NCI-H345 treated with DMSO at 0.1 percent for 48 hours (cell line): Measurements from ENCODE around the gene SIGMAR1.
A peak's percentile ranks its signal among the peaks of the same experiment; 100 is the strongest.

Experiments
- DNase-seq: peaks from one replicate; lab custom pipeline; 2025; ENCODE audit not compliant: unreplicated experiment; lab: John Stamatoyannopoulos, UW

The SIGMAR1 gene

GRCh38 chr9:34606190-34606589 is 31.4 kb downstream of the SIGMAR1 start:
- DNase-seq: no peak

DNA sequence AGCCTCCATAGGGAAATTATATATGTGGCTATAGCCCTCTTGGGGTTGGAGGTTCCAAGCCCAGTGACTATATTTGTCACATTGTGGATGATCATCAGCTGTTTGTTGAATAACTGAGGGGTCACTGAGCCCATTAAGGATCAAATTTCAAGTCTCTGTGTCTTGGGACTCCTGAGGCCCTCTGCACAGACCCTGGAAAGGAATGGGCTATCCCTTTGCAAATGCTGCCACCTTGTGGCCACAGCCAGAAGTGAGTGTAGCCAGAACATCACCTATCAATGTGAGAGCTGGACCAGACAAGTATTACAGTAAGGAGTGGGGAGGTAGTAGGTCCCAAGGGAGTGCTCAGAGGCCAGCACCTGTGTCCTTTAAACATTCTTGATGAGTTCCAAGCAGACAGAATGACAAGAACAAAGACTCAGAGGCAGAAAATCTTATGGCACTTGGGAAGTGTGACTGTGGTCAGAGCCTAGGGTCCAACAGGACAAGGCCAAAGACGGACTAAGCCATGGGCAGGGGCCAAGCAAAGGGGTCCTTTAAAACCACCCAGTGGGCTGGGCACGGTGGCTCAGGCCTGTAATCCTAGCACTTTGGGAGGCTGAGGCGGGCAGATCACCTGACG is 33.9 kb downstream of the SIGMAR1 start:
- DNase-seq: peak; percentile 45

GRCh38 chr9:34601937-34602573 is 35.5 kb downstream of the SIGMAR1 start:
- DNase-seq: no peak

GRCh38 chr9:34600908-34601307 is 36.7 kb downstream of the SIGMAR1 start:
- no peak for DNase-seq

DNA sequence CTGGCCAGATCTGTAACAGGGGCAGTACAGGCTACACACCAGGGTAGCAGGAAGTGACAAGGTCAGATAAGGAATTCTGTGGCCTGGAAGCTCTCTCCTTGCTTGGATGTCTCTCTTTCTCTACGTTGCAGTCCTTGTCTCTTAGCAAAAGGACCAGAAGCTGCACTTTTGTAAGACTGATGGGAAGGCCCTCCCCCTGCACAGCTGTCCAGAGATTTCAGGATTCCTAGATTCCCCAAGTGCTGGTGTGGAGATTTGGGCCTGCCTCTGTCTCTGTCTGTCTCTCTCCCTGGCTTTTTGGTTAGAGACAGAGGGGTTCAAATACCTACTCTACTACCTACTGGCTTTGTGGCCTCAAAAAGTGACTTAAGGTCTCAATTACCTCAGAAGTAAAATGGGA is 38.0 kb downstream of the SIGMAR1 start:
- DNase-seq: no peak

DNA sequence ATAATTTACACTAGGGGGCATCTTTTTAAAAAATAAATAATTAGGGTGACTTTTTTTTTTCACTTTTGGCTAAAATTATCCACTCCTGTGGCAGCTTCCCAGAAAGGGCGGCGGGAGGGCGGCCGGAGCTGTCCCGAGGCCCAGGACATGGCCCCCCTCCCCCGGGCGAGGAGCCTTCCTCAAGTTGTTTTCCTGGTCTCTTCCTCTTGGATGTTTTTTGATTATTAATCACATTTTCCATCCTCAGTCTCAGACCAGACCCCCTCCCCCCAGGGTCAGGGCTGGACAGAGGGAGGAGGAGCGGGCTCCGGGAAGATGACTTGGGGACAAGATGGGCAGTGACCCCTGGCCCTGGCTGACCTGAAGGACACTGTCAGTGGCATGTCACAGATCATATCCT is 43.4 kb downstream of the SIGMAR1 start:
- DNase-seq: no peak

DNA sequence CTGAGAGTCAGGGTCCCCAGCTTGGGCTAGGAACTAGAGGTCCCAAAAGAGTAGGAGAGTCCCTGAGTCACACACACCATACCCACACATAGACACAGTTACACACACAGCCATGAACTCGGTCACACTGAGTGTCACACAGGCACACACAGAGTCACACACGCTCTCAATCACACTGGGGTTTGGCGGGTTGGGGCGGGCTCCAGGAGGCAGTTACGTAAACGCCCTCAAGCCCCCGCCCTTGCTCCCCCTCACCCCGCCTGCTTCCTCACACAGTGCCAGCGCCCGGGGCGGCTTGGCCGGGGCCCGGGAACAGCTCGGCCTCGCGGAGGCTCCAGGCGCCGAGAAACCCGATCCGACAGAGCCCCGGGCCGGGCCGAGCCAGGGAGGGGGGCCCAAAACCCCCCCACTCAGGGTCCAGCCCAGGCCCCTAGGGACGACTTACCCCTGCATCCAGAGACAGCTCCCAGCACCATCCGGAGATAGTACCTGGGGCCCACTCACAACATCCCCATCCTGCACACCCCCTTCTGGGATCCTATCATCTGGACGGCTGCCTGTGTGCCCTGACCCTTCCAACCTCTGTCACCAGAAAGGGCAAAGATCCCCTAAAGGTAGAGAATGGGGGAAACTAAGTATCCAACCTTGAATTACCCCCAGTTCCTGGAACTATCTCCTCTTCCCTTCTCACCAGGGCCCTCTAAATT is 44.5 kb downstream of the SIGMAR1 start:
- no peak for DNase-seq

DNA sequence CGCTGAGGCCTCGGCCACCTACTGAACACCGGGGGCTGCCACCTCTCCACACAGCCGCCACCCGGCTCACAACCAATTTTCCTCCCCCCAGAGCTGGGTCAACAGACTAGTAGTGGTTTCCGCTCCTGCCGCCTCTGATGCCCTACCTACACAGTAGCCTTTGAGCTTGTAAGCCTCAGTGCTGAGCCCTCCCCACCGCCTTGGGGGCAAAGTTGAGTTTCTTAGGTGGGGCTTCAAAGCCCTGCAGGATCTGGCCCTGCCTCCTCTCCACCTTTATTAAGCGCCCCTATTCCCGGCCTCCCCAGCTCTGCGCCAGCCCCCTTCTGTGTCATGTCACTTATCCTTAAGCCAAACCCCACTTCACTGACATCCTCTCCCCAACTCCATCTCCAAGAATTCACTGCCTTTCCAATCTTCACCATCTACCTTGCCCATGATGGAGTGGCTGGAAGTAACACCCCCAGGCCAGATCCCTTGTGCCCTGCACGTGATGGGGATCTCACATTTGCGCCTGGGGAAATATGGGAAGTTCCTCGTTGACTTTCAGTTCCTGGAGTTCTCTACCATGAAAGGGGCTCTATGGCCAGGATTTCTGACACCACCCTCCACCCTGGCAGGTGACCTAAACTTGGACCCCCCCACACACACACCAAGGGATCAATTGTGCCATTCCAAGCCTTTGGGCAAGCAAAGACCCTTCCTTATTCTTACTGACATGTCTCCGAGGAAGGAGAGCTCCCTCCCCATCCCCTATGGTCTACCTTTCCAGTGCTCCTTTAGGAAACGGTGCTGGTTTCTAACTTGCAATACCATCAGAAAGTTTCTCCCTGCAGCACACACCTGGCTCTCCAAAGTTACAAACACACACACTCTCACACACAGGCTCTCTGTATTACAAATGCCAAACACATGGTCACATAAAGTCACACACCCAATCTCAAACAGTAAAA is 45.4 kb downstream of the SIGMAR1 start:
- no peak for DNase-seq

- DNase-seq: peak; percentile 51
Observed at GRCh38 chr9:34591248-34591916, 46.2 kb downstream of the SIGMAR1 start.

DNA sequence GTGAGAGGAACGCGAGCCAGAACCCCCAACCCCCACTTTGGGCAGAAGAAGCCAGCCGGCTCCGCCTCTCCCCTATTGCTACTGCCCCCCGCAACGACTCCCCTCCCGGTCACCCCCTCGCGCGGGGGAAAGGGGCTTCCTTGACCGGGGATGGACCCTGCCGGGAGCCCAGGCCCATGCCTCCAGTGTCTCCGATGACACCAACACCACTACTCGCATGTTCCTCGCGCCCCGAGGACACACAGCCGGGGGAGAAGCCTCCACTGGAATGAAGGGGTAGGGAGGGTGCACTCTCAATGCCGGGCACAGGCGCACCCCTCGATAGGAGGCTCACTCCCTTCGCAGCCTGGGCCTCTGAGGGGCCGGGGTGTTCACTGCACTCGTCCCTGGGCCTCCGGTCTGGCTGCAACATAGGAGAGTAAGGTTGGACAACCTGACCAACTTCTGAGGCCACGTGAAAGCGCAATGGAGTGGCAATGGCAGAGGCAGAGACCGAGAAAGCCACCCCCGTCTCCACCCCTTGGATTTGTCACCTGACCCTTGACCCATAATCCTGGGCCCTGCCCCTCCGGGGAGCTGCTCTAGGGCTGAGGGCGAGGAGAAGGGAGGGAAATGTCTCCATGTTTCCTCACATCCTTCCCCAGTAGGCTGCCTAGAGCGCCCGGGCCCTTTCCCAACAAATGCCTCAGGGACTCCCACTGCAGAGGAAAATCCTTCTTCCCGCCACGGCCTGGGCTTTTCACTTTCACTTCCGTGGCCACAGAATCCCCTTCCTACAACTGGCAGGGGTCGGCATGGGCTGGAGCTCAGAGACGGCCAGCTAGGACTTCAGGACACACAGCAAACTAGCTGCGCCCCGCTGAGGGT is 47.0 kb downstream of the SIGMAR1 start:
- DNase-seq: no peak

- no peak for DNase-seq
Observed at GRCh38 chr9:34589636-34590380, 47.8 kb downstream of the SIGMAR1 start, which contains the start of gene CNTFR. CNTFR (minus strand) TSS chr9:34589724; CDS start chr9:34568981, 20,743 bp downstream.

DNA sequence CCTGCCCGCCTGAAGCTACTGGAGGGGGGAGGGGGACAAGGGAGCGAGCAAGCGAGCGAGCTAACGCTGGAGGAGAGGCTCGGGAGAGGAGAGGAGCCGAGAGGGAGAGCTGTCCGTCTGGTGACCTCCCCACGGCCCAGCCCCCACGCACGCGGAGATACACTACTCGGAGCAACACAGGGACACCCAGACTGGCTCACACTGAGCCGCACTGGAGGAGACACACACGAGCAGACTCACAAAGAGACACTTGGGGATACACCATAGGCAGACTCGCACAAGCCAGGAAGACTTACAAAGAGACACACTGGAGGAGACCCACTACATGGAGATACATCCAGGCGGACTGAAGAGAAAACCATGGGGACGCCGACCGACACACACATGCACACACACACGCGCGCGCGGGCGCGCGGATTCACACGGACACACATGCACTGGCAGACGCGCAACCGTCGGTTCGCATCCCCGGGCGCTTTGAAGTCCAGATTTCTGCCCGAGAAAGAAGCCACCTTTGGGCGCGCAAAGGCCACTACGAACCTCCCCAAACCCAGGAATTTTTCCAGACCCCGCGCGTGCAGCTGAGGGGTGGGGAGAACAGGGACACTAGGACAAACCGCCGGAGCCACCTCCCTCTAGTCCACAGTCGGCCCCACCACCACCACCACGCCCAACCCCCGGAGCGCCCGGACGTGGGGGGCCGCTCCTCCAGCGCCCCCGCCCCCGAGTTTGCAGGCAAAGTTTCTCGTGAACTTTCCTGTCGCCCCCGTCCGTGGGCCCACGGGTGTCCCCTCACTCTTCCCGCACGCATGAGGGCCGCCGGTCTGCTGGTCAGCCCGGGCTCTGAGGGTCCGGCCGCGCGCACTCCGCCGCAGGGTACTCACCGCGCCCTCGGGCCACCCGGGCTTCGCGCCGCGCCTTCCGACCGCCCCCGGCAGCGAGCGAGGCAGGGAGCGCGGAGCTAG is 48.6 kb downstream of the SIGMAR1 start:
- no peak for DNase-seq

- no peak for DNase-seq
Observed at GRCh38 chr9:34587271-34587670, 50.3 kb downstream of the SIGMAR1 start.

DNA sequence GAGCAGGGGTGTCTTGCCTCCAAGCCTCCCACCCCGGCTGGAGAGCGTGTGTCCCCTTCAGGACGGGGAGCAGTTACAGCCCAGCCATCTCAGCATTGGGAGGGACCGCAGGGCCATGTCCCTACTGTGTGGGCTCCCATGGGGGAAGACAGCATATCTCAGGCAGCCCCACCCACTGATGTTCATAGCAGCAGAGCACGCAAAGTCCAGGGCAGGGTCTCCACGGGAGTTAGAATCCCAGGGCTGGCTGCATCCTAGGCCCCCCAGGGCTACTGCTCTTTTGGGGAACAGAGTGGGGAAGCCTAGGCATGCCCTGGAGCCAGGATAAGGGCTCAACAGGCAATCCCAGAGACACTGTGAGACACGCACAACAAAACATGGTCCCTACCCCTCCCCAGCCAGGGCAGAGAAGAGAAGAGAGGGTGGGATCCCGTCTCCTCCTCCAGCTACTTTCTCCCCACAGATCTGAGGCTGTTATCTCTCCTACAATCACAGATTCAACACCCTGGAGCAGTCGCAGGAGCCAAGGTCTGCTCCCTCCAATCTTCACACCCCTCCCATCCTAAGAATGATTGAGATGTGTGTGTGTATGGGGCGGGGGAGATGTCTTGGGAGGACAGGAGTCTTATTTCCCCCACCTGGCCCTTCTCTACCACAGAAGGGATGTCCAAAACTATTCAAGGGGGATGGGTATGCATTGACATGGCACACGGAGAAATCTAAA is 51.5 kb downstream of the SIGMAR1 start:
- DNase-seq: no peak

GRCh38 chr9:34584970-34585369 is 52.6 kb downstream of the SIGMAR1 start:
- no peak for DNase-seq
